ENCODE results near the gene MVD. TPM values are rescaled to one million over a fixed set of nuclear protein-coding genes. Genes with fewer than 3 reads are reported as not detected.

Gene MVD
- total RNA-seq, 6 experiments from 2014 or later: 10.2 to 57.1 (median 15.2) TPM

- peaks cover 0 to 17% (median 6%) of the 10 kb centered on the region in 4 donors for H3K4me1 ChIP-seq
- DNase-seq (no peak), ATAC-seq (no peak)
- peak overlapping the region; percentile 100 for H3K4me3 ChIP-seq
- no peaks in the 10 kb centered on the region for H3K36me3 ChIP-seq
- 29% methylated on average over 11 of the region's 17 CpGs for WGBS (ENCODE audit: insufficient coverage, low coverage, low lambda C conversion rate, missing lambda C conversion rate)
- TF ChIP-seq CTCF (IDR thresholded peaks at IDR 0.05) (no peak), POLR2A (IDR thresholded peaks at IDR 0.05) (no peak)
- H3K9me3 ChIP-seq: no peaks in the 10 kb centered on the region
- peak overlapping the region in 1 of 3 donors; percentile 82 for H3K27ac ChIP-seq
- no peaks in the 10 kb centered on the region for H3K27me3 ChIP-seq
- intact Hi-C loops (cut with DNase I): no loop called here
Observed at GRCh38 chr16:88706965-88707826, 44.3 kb upstream of the MVD start.

GRCh38 chr16:88706229-88706964 is 43.5 kb upstream of the MVD start, which contains the start of the genes CTU2 and RNF166:
Gene CTU2, plus strand, starts transcription at chr16:88706503. Its CDS starts 28 bp downstream, at chr16:88706531.
Gene RNF166, minus strand, starts transcription at chr16:88706408. Its CDS starts 83 bp downstream, at chr16:88706325.
- H3K27me3 ChIP-seq: no peaks in the 10 kb centered on the region
- H3K36me3 ChIP-seq: no peaks in the 10 kb centered on the region
- TF ChIP-seq POLR2A (IDR thresholded peaks at IDR 0.05) (peak; percentile 84), CTCF (IDR thresholded peaks at IDR 0.05) (no peak)
- H3K4me3 ChIP-seq: peak within 1 kb of the TSS; percentile 100
- ATAC-seq (peak; percentile 76 to 85 (median 81)), DNase-seq (peak; percentile 94 to 96 (median 94))
- peak within 1 kb of the TSS; percentile 53 to 82 (median 75) for H3K27ac ChIP-seq
- peaks cover 0 to 17% (median 6%) of the 10 kb centered on the region in 4 donors for H3K4me1 ChIP-seq
- intact Hi-C loops (cut with DNase I): no loop called here
- WGBS (ENCODE audit: insufficient coverage, low coverage, low lambda C conversion rate, missing lambda C conversion rate): 0% methylated on average over 4 of the region's 86 CpGs
- no peaks in the 10 kb centered on the region for H3K9me3 ChIP-seq

- intact Hi-C loops (cut with DNase I): no loop called here
- DNase-seq: no peak
- no peak for TF ChIP-seq CTCF (IDR thresholded peaks at IDR 0.05)
- TF ChIP-seq POLR2A (IDR thresholded peaks at IDR 0.05): no peak
- Histone ChIP-seq H3K4me3 (peak overlapping the region; percentile 100), H3K9me3 (no peaks in the 10 kb centered on the region), H3K4me1 (peaks cover 0 to 21% (median 6%) of the 10 kb centered on the region in 4 donors), H3K36me3 (no peaks in the 10 kb centered on the region), H3K27me3 (no peaks in the 10 kb centered on the region), H3K27ac (peak overlapping the region; percentile 53 to 82 (median 75))
- no CpG with 5 or more reads among the region's 57 CpGs for WGBS (ENCODE audit: insufficient coverage, low coverage, low lambda C conversion rate, missing lambda C conversion rate)
- ATAC-seq: peak in 3 of 4 donors; percentile 1 to 6 (median 2)
Observed at GRCh38 chr16:88705801-88706228, 42.9 kb upstream of the MVD start.

- peaks cover 0 to 21% (median 6%) of the 10 kb centered on the region in 4 donors for H3K4me1 ChIP-seq
- intact Hi-C loops (cut with DNase I): no loop called here
- H3K27me3 ChIP-seq: no peaks in the 10 kb centered on the region
- ATAC-seq: peak in 1 of 4 donors; percentile 3
- no peak for TF ChIP-seq CTCF (IDR thresholded peaks at IDR 0.05)
- TF ChIP-seq POLR2A (IDR thresholded peaks at IDR 0.05): no peak
- H3K36me3 ChIP-seq: no peaks in the 10 kb centered on the region
- H3K27ac ChIP-seq: peak overlapping the region; percentile 46 to 82 (median 75)
- H3K9me3 ChIP-seq: no peaks in the 10 kb centered on the region
- no peak for DNase-seq
- WGBS (ENCODE audit: insufficient coverage, low coverage, low lambda C conversion rate, missing lambda C conversion rate): 7% methylated on average over 3 of the region's 9 CpGs
- peak overlapping the region; percentile 100 for H3K4me3 ChIP-seq
Observed at GRCh38 chr16:88705076-88705684, 42.3 kb upstream of the MVD start.

Measured in right lobe of liver (tissue), 6 donors.